NCI-H446 (cell line): ENCODE measurements around the gene SUSD5.
A peak's percentile ranks its signal among the peaks of the same experiment; 100 is the strongest.
"Not testable (repeated sequence)": the region's sequence is repeated elsewhere in the genome, so short reads cannot be mapped to it uniquely, and the experiment has no call there.

Experiments used
- DNase-seq, 2 experiments: peaks; one replicate each; lab custom pipeline; 2025; lab: John Stamatoyannopoulos, UW

SUSD5 gene

DNA sequence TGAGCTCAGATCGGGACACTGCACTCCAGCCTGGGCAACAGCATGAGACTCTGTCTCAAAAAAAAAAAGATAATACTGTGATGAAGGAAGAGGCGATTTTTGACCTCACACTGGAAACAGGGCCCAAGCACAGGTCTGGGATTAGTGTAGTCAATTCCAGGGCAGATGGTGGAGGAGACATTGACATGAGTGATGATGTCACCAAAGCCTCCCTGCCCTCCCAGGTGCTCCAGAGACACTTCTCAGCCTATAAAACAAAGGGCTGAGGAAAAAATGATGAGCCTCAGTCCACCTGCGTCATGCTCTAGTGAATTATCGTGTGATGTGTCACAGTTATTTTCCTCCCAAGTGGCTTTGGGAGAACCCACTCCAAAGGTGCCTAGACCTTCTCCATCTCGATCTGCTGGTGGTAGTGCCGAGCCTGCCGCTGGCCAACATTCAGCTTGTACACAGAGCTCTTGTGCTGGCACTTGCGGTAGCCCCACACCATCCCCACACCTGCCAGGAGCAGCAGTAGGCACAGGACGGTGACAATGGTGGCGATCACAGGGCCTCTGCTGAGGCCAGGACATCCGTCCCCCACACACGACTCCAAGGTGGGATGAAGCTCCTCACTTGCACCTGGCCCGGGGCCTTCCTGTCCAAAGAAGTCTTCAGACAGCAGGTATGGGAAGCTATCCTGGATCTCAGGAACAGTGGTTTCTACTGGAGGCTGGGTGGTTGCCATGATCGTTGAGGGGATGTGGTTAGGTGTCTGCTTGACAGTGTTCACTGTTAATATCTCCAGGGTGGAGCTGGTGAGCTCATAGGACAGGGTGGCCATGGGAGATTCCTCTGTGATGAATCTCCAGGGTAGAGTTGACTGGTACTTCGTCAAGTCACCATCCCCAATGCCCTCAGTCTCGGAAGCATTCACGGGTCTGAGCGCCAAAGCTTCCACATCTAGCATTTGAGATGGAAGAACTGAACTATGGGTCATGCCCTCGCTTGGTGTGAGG lies 65.9 kb downstream of the SUSD5 start:
- DNase-seq = no peak

DNA sequence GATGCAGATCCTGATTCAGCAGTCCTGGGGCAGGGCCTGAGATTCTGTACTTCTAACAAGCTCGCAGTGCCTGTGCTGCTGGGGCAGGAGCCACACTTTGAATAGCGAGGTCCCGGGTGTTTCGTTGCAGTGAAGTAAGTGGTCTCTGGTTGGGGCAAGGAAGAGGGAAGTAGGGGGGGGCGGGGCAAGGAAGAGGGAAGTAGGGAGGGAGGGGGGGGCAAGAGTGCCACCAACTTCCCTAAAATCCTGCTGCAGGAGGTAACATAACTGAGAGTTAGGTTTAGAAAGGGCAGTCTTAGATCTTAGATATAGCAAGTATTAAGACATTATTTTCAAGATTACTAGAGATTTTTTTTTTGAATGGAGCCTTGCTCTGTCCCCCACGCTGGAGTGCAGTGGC lies 69.3 kb downstream of the SUSD5 start:
- DNase-seq = no peak

DNA sequence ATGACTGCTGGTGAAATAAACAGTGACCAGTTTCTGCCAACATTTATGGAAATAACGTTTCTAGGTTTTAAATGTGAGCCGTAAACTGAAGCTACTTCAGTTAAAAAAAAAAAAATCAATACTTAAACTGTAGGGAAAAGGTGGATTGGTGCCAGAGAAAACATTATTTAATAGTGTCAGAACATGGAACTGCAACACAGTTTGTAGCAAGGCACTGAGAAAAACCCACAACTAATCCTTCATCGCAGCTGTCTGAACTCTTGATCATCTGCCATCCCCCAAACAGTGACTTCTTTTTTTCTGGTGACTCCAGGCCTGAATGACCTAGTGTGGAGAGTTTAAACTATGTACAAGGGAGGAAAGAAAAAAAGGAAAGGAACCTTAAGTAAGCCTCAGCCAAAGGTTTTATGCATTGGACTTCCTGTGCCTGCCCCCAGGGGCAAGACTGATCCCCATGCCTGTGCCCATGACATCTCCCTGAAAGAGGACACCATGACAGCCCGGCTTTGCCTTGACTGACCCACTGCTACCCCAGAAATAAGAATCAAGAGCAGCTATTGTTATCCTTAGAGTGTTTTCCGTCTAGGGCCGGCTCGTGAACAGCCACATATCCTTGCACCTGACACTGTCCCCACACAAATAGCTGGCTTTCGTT lies 71.7 kb downstream of the SUSD5 start:
- DNase-seq = no peak

DNA sequence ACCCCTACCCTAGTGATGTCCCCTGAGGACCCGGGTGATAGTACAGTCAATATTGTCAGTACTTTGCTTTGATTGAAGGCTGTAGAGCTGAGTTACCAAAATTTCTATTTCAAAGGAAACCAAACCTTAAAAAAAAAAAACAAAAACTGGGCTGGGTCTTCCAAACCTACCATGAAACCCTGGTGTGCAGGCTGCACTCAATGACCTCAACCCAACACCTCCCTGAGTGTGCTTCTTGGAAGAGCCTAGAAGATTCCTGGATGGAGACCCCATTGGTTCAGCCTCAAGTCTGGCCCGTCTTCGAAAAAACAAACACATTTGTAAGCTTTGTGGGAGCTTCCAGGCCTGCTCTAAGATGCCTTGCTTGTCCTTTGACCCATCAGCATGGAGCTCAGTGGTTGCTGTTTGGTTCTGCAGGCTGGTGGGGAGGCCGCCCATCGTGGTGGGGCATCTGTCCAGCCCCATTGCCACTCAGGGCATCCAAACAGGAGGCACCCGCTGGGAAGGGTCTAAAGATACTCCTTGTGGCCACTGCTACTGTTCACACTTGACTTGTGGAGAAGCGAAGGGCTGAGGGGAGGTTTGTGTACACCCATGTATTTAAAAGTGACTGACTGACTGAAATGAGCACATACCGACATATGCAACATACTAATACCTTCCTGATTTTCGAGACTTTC lies 72.6 kb downstream of the SUSD5 start:
- DNase-seq = no peak

DNA sequence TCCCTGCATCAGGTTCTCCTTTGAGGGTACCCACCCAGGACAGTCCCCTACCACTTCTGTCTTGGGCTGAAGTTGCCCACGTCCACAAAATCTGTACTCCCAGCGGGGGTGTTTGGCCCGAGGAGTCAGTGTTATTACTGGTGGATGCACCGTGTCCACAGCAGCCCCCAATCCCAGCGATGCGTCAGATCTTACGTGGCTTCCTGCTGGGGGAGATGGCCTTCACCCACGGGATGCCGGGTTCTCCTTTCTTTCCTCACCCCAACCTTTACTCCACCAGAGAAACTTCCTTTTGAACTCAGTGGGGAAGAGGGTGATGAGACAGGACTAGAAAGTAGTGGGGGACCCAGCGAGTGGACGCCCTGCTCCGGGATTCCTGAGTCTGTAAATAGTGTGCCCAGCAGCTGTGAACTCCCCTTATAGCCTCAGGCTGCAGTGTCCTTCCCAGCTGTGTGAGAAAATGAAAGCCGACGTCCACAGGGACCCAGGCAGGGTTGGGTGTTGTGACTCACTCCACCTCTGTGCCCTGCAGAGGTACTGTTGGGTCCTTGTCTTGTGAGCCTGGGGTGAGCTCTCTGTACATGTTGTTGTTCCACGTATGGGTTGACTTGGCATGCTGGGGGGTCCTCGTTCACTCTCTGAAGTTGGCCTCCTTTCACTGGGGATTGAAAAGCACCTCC lies 73.2 kb downstream of the SUSD5 start:
- DNase-seq = no peak

DNA sequence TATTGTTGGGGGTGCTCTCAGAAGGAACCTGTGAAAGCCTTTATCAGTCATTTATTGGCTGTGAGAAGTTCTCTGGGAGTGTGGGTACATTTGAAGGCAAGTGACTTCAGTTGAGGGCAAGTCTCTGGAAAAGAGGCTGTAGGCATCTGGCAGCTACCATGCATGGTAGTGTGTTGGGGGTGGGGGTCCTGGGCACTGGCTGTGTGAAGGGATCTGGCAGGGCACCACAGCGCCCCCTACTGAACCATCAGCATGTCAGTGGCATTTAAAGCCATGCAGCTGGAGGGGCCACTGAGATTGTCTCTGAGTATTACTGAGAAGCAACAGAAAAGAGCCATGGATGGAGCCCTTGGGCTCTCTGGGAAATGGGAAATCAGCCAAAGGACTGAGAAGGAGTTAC lies 74.2 kb downstream of the SUSD5 start:
- no peak for DNase-seq

DNA sequence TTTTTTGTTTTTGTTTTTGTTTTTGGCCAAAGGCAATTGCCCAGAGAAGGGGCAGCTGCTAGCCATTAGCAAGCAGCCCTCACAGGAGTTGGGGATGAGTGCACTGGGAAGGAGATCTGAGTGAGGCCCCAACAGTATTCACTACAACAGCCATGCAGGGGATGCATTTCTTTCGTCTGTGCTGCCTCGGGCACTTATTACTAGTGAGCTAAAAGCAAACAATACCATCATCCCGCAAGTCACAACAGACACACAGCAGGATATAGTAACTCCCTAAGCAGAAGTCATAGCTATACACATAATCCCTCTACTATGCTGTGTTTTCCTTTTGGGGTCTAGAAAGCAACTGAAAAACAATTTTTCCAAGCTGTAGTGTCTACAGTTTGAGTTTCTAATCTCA lies 77.6 kb downstream of the SUSD5 start:
- DNase-seq = no peak

DNA sequence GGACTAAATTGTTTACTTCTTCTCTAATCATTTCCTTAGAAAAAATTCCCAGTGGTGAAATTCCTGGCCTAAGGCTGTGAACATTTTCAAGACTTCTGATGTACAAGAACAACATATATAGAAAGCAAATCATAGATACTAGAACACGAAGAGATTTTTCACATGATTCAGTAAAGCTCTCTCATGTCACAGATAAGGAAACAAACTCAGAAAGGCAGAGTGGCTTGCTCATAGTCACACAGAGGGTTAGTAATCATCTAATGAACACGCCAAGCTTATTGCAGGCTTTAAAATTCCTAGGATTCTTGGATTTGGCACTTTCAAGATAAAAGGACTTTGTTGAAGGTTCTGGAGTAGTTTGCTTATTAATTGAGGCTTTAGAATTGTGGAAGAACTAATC lies 78.6 kb downstream of the SUSD5 start:
- DNase-seq = no peak

DNA sequence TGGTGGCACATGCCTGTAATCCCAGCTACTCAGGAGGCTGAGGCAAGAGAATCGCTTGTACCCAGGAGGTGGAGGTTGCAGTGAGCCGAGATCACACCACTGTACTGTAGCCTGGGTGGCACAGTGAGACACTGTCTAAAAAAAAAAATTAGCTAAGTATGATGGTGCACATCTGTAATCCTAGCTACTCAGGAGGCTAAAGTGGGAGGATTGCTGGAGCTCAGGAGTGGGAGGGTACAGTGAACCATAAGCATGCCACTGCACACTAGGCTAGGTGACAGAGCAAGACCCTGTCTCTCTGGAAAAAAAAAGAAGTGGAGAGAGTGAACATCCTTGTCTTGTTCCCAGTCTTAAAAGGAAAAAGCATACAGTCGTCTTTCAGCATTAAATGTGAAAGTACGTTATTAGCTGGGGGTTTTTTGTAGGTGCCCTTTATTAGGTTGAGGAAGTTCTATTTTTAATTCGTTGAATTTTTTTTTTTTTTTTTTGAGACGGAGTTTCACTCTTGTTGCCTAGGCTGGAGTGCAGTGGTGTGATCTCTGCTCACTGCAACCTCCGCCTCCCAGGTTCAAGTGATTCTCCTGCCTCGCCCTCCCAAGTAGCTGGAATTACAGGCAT lies 79.5 kb downstream of the SUSD5 start:
- DNase-seq = not testable (repeated sequence)

DNA sequence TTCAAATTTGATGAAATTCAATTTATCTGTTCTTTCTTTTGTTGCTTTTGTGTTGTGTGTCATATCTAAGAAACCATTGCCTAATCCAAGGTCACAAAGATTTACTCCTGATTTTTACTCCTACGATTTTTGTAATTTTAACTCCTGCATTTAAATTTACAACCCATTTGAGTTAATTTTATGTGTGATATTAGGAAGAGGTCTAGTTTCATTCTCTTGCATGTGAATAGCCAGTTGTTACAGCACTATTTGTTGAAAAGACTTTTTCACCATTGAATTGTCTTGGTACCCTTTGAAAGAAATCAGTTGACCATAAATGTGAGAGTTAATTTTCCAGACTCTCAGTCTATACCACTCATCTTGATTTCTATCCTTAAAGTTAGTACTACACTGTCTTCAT lies 80.9 kb downstream of the SUSD5 start:
- DNase-seq = no peak

DNA sequence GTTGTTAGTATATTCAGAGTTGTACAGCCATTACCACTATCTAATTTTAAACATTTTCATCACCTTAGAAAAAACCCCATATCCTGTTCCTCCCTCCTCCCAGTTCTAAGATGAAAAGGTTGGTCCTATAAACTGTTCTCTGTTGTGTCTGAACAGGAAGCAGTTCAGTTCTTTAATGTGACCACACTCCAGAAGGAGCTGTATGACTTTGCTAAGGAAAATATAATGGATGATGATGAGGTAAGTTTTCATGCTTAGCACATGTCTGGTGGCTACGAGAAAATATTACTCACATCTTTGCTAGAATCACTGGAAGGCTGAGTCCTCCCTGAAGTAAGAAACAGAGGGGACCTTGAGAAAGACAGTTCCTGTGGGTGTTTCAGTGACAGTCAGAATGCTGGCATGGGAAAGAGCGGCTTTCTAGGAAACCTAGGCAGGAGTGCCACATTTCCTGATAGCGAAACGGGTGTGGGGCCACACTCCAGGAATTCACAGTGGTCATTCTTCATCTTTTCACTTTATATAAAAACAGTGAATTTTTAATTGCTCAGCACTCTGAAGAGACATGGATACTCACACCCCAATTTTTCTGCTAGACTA lies 84.5 kb downstream of the SUSD5 start:
- no peak for DNase-seq

DNA sequence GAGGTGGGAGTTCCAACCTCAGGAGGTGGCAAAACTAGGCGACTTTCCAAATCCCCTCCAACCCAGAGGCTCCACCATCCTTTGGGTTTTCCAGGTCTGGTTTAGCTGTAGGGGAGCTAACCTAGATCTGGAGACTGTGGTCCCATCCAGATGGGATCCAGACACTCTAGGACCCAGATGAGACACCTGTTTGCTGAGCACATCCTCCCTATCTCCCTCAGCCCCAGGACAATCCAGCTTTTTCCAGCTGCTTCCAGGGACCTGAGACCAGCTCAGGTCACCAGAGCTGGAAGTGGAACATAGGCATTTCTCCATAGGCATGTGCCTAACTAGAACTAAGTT lies 86.6 kb downstream of the SUSD5 start:
- DNase-seq = no peak

DNA sequence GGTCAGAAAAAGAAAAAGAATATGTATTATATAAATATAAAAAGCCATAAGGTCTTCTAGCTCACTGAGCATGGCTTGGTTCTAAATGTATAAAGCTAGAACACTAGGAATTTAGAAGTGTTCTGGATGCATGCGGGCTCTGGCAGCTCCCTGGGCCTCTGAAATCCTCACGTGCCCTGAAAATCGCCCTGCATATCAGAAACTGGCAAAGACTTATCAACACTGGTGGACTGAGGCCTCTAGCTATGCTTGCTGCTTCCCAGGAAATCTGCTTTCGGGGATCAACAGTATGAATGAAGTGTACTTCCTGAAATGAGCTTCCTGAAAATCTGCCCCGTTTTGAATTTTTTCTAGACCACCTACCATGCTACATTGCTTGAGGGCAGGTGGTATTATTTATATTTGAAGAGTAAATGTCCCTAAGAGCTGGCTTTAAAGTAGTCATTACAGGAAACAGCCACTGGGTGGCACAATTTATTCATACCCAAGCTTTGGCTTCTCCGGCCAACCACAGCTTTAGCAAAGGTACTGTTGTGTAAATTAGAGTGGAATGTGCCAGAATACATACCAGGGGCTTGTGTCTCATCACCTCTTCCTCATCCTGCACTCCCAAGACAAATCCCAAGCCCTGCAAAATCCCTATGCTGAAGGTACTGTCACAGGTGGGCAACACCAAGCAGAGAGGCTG lies 87.1 kb downstream of the SUSD5 start:
- DNase-seq = peak in 1 of 2 experiments; percentile 45

DNA sequence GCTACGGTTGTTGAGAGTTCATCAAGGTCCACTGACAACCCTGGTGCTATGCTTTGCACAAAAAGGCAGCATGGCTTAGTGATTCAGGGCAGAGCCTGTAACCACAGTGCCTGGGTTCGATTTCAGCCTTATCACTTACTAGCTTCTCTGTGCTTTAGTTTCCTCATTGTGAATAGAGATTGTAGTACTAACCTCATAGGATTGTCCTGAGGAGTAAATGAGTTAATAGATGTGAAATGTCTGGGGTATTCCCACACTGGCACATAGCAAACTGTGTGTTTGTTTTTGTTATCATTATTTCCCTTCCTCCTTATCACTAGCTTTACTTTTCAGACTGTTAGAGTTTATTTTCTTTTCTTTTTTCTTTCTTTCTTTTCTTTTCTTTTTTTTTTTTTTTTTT lies 88.5 kb downstream of the SUSD5 start:
- no peak for DNase-seq

DNA sequence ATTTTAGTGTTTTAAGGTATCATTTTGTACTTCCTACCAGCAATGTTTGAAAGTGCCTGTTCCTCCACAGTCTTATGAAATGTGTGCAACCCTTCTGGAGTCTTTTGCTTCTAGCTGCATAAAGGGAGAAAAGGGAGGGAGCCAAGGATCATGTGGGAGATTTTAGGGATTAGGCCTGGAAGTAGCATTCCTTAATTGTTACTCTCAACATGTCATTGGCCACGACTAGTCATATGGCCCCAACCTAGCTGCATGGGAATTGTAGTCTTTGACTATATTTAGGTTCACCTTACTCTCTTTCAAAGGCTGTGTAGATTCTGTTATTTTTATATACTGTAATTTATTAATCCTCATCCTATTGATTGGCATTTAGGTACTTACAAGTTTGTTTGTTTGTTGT lies 89.9 kb downstream of the SUSD5 start:
- no peak for DNase-seq

DNA sequence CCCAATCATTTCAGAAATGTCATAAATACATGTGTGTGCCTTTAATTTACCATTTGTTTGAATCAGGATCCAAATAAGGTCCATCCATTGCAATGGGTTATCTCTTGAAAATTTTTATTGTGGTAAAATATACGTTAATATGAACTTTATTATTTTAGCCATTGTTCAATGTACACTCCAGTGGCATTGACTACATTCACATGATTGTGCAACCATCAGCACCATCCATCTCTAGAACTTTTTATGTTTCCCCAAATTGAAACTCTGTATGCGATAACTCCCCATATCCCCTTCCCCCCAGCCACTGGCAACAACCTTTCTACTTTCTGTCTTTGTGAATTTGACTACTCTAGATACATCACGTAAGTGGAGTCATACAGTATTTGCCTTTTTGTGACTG lies 92.8 kb downstream of the SUSD5 start:
- no peak for DNase-seq

DNA sequence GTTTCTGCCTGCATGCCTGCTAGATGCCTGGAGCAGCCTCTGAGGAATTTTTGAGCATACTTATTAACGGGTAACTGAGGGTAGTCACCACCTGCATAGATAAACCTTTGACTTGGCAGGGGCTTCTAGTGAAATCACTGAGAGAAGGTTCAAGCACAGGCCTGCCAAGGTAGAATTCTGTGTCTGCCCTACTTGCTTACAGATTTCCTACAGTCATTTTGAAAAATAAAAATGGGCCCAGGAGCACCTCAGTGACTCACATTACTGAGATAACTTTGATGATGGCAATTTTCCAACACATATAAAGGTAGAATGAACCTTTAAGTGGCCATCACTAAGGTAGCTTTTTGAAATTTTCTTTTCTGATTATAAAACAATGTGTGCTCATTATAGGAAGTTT lies 94.0 kb downstream of the SUSD5 start:
- DNase-seq = no peak

DNA sequence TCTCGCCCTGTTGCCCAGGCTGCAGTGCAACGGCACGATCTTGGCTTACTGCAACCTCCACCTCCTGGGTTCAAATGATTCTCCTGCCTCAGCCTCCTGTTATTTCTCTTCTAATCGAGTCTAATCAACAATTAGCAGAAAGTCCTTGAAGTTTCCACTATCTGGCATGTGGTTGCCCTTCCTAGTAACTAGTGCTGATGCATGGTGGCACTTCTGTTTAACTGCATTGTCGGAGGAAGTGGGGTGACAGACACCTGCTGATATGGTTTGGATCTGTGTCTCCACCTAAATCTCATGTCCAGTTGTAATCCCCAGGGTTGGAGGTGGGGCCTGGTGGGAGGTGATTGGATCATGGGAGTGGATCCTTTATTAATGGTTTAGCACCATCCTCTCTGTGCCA lies 95.6 kb downstream of the SUSD5 start:
- no peak for DNase-seq

DNA sequence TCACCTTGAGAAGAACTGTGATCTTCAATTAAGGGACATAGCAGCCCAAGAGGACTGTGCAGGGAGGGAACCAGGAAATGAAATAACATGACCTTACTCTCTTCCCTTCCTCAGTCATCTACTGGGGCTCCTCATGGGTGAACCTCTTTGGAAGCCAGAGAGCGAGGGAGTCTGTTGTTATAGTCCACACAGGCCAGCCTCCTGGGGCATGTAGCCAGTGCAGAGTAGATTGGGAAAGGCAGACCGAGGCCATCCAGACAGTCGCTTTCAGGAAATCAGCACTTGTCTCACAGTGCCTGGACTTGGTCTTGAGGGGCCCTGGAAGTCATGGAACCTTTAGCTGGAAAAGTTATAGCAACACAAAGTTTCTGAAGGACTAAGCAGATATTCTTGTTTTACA lies 98.7 kb downstream of the SUSD5 start:
- no peak for DNase-seq

DNA sequence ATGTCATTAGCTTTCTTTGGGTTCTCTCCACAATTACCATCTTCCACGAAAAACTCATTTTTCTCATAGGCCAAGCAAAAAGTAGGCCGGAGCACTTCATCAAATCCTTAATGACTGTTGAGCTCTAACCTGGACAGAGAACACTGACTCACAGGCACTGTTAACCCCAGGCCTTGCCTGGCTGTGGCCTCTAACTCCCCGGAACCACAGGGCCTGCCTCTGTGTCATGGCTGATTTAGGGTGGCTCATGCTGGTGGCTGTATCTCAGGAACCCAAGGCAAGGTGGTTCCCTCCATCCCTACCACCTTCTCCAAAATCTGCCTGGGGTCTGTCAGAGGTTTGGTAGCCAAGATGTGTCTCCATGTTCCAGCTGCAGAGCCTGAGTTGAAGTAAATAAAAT lies 101.1 kb downstream of the SUSD5 start:
- no peak for DNase-seq
